ENCODE results near the gene TMC4. TPM values are rescaled to one million over a fixed set of nuclear protein-coding genes. Genes with fewer than 3 reads are reported as not detected.

TMC4 gene
- total RNA-seq, 1 experiment from 2014 or later, result 13.4 TPM

GRCh38 chr19:54138489-54139256, 34.3 kb downstream of the TMC4 start:
- CTCF ChIA-PET, result no interaction called here
- no peaks in the 10 kb centered on the region for H3K9me3 ChIP-seq (ENCODE audit: low read length)
- H3K4me3 ChIP-seq (ENCODE audit: low read length), result peak overlapping the region; percentile 86
- peaks cover 34% of the 10 kb centered on the region for H3K36me3 ChIP-seq (ENCODE audit: low read depth, low read length)
- no peak for TF ChIP-seq EZH2phosphoT487 (IDR thresholded peaks at IDR 0.05; ENCODE audit: borderline replicate concordance, low read length)
- no peaks in the 10 kb centered on the region for H3F3A ChIP-seq (ENCODE audit: low read length, unreplicated experiment)
- intact Hi-C loops (cut with micrococcal nuclease), result no loop called here
- no TSS peak for BruUV-seq (replicated peaks)
- ATAC-seq (no peak), DNase-seq (no peak)
- peaks cover 40% of the 10 kb centered on the region for H4K20me1 ChIP-seq (ENCODE audit: low read length)
- H3K4me1 ChIP-seq (ENCODE audit: insufficient read depth, low read length), result peaks cover 20% of the 10 kb centered on the region; the same call in 1 of the 2 replicates
- H3K27ac ChIP-seq (ENCODE audit: low read length), result no peak overlapping the region
- H3K9ac ChIP-seq (ENCODE audit: low read length), result peak overlapping the region; percentile 99
- no peaks in the 10 kb centered on the region for H3K9me2 ChIP-seq (replicated peaks; ENCODE audit: low read length)
- peak overlapping the region; percentile 93 for H3K4me2 ChIP-seq (ENCODE audit: low read length)
- H3K27me3 ChIP-seq (ENCODE audit: low read length), result no peaks in the 10 kb centered on the region
- H3K79me2 ChIP-seq (ENCODE audit: low read length), result peaks cover 54% of the 10 kb centered on the region
- no peak overlapping the region for H2AFZ ChIP-seq (ENCODE audit: low read length)
- POLR2A ChIA-PET (ENCODE audit: unreplicated experiment), result interaction anchor here (0.7 kb wide), 1 partner anchor 50 kb away, joined by 4 read pairs; the partner anchor contains the start of gene MBOAT7

GRCh38 chr19:54137699-54138488, 35.1 kb downstream of the TMC4 start, which contains the start of gene CNOT3:
TSS of gene CNOT3 (plus strand) at chr19:54137762. CDS start at chr19:54142979, 5,217 bp downstream.
- no peaks in the 10 kb centered on the region for H3K9me2 ChIP-seq (replicated peaks; ENCODE audit: low read length)
- CTCF ChIA-PET, result interaction anchor here (0.6 to 1.9 kb wide), 6 partner anchors 20 to 344 kb away, joined by 4 to 11 read pairs (median 7); partner anchors contain the start of genes LENG1 and MBOAT7
- H3K79me2 ChIP-seq (ENCODE audit: low read length), result peaks cover 53% of the 10 kb centered on the region
- intact Hi-C loops (cut with micrococcal nuclease), result loop anchor here (1.0 kb wide), 3 partner anchors 21 to 51 kb away; partner anchors contain the start of genes LENG1, MBOAT7, PRPF31 and TFPT
- no peak for DNase-seq
- peak within 1 kb of the TSS; percentile 79 for H3K27ac ChIP-seq (ENCODE audit: low read length)
- H3K36me3 ChIP-seq (ENCODE audit: low read depth, low read length), result peaks cover 26% of the 10 kb centered on the region
- peak within 1 kb of the TSS; percentile 99 for H3K9ac ChIP-seq (ENCODE audit: low read length)
- no peak for ATAC-seq
- POLR2A ChIA-PET (ENCODE audit: unreplicated experiment), result interaction anchor here (0.6 to 1.3 kb wide), 10 partner anchors 22 to 157 kb away, joined by 4 to 25 read pairs (median 11); partner anchors contain the start of genes LENG1, MBOAT7, PRPF31 and RPS9
- no peaks in the 10 kb centered on the region for H3K27me3 ChIP-seq (ENCODE audit: low read length)
- H3K4me3 ChIP-seq (ENCODE audit: low read length), result peak within 1 kb of the TSS; percentile 86
- TF ChIP-seq CTCF (conservative IDR thresholded peaks at IDR 0.05; ENCODE audit: low read depth, low read length) (0 out of 2 replicates have a peak, but pooled peaks have one; percentile 20), EZH2 (IDR thresholded peaks at IDR 0.05; ENCODE audit: low read length, unreplicated experiment) (no peak), EZH2phosphoT487 (IDR thresholded peaks at IDR 0.05; ENCODE audit: borderline replicate concordance, low read length) (no peak)
- no peaks in the 10 kb centered on the region for H3K9me3 ChIP-seq (ENCODE audit: low read length)
- peak within 1 kb of the TSS; percentile 68 for H2AFZ ChIP-seq (ENCODE audit: low read length)
- H3K4me1 ChIP-seq (ENCODE audit: insufficient read depth, low read length), result peaks cover 20% of the 10 kb centered on the region; the same call in 1 of the 2 replicates
- H4K20me1 ChIP-seq (ENCODE audit: low read length), result peaks cover 39% of the 10 kb centered on the region
- peak within 1 kb of the TSS; percentile 93 for H3K4me2 ChIP-seq (ENCODE audit: low read length)
- BruUV-seq (replicated peaks), result no TSS peak
- H3F3A ChIP-seq (ENCODE audit: low read length, unreplicated experiment), result no peaks in the 10 kb centered on the region

Data from PC-3 (cell line).